Lower leg skin (tissue), 3 donors: ENCODE data around the gene MIGA1.
"Not testable (repeated sequence)": the region's sequence is repeated elsewhere in the genome, so short reads cannot be mapped to it uniquely, and the experiment has no call there.

Experiments
- CTCF ChIP-seq, 3 donors: fragments of 450-650 bp; IDR thresholded peaks; one replicate each; pipeline ENCODE4 v1.5.1; 2016; ENCODE audit warnings: antibody characterized with exemption in 3 of 3, mild to moderate bottlenecking in 3 of 3, moderate library complexity in 2 of 3
- POLR2A ChIP-seq, 2 donors: fragments of 450-650 bp; IDR thresholded peaks; one replicate each; pipeline ENCODE4 v1.6.1; 2016 to 2017; ENCODE audit warnings: antibody characterized with exemption in 2 of 2, mild to moderate bottlenecking in 1 of 2, moderate library complexity in 1 of 2

- TF ChIP-seq POLR2A, CTCF (IDR thresholded peaks at IDR 0.05): not testable (repeated sequence)
These were observed 6.8 kb downstream of the MIGA1 start for GRCh38 chr1:77786093-77786741.
